Stimulated activated naive CD8-positive, alpha-beta T cell treated with anti-CD3 and anti-CD28 coated beads, Interleukin-15, amount 100 ng/mL, for 72 hours (primary cell): ENCODE data around the gene OR4K15.
"Not testable (repeated sequence)": the region's sequence is repeated elsewhere in the genome, so short reads cannot be mapped to it uniquely, and the experiment has no call there.

Source experiments
- ATAC-seq: fragments of 150-1000 bp; cut with Tn5 transposase; 2 replicates; pipeline ENCODE4 v1.10.0; 2021; ENCODE audit warnings: mild to moderate bottlenecking, moderate library complexity
- DNase-seq, 2 donors: peaks; one replicate each; pipeline ENCODE4 v3.0.0; 2021 to 2022
- H3K27ac Mint-ChIP-seq, 2 donors: one replicate each; pipeline ENCODE4 v1.8.0; 2022; ENCODE audit warnings: mild to moderate bottlenecking in 2 of 2, mixed read lengths in 2 of 2, moderate library complexity in 2 of 2
- H3K27me3 Mint-ChIP-seq: one replicate; pipeline ENCODE4 v1.8.0; 2022; ENCODE audit warnings: mixed read lengths
- H3K4me1 Mint-ChIP-seq: one replicate; pipeline ENCODE4 v1.8.0; 2022; ENCODE audit warnings: mild to moderate bottlenecking, mixed read lengths
- H3K4me3 Mint-ChIP-seq, 2 donors: one replicate each; pipeline ENCODE4 v1.8.0; 2022; ENCODE audit warnings: mild to moderate bottlenecking in 2 of 2, mixed read lengths in 2 of 2, moderate library complexity in 1 of 2
- H3K9me3 Mint-ChIP-seq, 2 donors: one replicate each; pipeline ENCODE4 v1.8.0; 2022; ENCODE audit warnings: mixed read lengths in 2 of 2

OR4K15 gene

GRCh38 chr14:19975291-19975690 lies at the start of gene OR4K15:
TSS of gene OR4K15 (plus strand) at chr14:19975591. CDS start at chr14:19975591, 0 bp downstream.
- Mint-ChIP-seq H3K27me3 (no peaks in the 10 kb centered on the region), H3K4me1 (peaks cover 21% of the 10 kb centered on the region), H3K4me3 (peak within 1 kb of the TSS in 1 of 2 donors; percentile 17), H3K27ac (peak within 1 kb of the TSS; percentile 50 to 79), H3K9me3 (peaks cover 7 to 15% of the 10 kb centered on the region in 2 donors)
- ATAC-seq: no peak
- no peak for DNase-seq

- Mint-ChIP-seq H3K27ac (no peak within 1 kb of the TSS), H3K27me3 (no peaks in the 10 kb centered on the region), H3K4me3 (no peak within 1 kb of the TSS), H3K4me1 (no peaks in the 10 kb centered on the region), H3K9me3 (no peaks in the 10 kb centered on the region)
- DNase-seq (no peak), ATAC-seq (no peak)
Measured at GRCh38 chr14:19930617-19931016, 44.8 kb upstream of the OR4K15 start, which contains the start of gene OR4K1. TSS of gene OR4K1 (plus strand) at chr14:19930917. CDS start at chr14:19935667, 4,750 bp downstream.

GRCh38 chr14:19941668-19942067 lies 33.7 kb upstream of the OR4K15 start:
- DNase-seq: no peak
- Mint-ChIP-seq H3K9me3 (peaks cover 0 to 3% of the 10 kb centered on the region in 2 donors), H3K4me1 (no peaks in the 10 kb centered on the region), H3K27ac (no peak overlapping the region), H3K4me3 (no peak overlapping the region), H3K27me3 (no peaks in the 10 kb centered on the region)
- ATAC-seq: peak; percentile 28

- Mint-ChIP-seq H3K4me3 (no peak overlapping the region), H3K27ac (no peak overlapping the region), H3K4me1 (no peaks in the 10 kb centered on the region), H3K9me3 (peaks cover 0 to 7% of the 10 kb centered on the region in 2 donors), H3K27me3 (no peaks in the 10 kb centered on the region)
- ATAC-seq: no peak
- no peak for DNase-seq
Measured at GRCh38 chr14:19947413-19948090, 27.8 kb upstream of the OR4K15 start.

GRCh38 chr14:19949218-19949617 lies 26.2 kb upstream of the OR4K15 start:
- ATAC-seq: no peak
- Mint-ChIP-seq H3K4me1 (no peaks in the 10 kb centered on the region), H3K27me3 (no peaks in the 10 kb centered on the region), H3K4me3 (no peak overlapping the region), H3K27ac (no peak overlapping the region), H3K9me3 (peaks cover 0 to 7% of the 10 kb centered on the region in 2 donors)
- no peak for DNase-seq

GRCh38 chr14:19969735-19970134 lies 5.7 kb upstream of the OR4K15 start:
- not testable (repeated sequence) for DNase-seq, H3K4me3 Mint-ChIP-seq, H3K27ac Mint-ChIP-seq, H3K9me3 Mint-ChIP-seq, H3K27me3 Mint-ChIP-seq
- peak; percentile 50 for ATAC-seq
- H3K4me1 Mint-ChIP-seq: peaks cover 15% of the 10 kb centered on the region

GRCh38 chr14:19974844-19975243 lies 547 bp upstream of the OR4K15 start:
- peak overlapping the region in 1 of 2 donors; percentile 17 for H3K4me3 Mint-ChIP-seq
- no peaks in the 10 kb centered on the region for H3K27me3 Mint-ChIP-seq
- peaks cover 7 to 13% of the 10 kb centered on the region in 2 donors for H3K9me3 Mint-ChIP-seq
- ATAC-seq (peak; percentile 91), DNase-seq (no peak)
- peak overlapping the region; percentile 50 to 79 for H3K27ac Mint-ChIP-seq
- H3K4me1 Mint-ChIP-seq: peaks cover 21% of the 10 kb centered on the region

GRCh38 chr14:19993438-19993837 lies 18.0 kb downstream of the OR4K15 start:
- Mint-ChIP-seq H3K27me3 (no peaks in the 10 kb centered on the region), H3K4me1 (no peaks in the 10 kb centered on the region), H3K9me3 (peaks cover 18 to 31% of the 10 kb centered on the region in 2 donors), H3K4me3 (no peak overlapping the region), H3K27ac (no peak overlapping the region)
- no peak for ATAC-seq
- no peak for DNase-seq

- no peaks in the 10 kb centered on the region for H3K27me3 Mint-ChIP-seq
- ATAC-seq (no peak), DNase-seq (no peak)
- no peak within 1 kb of the TSS for H3K27ac Mint-ChIP-seq
- H3K9me3 Mint-ChIP-seq: no peaks in the 10 kb centered on the region
- H3K4me3 Mint-ChIP-seq: no peak within 1 kb of the TSS
- H3K4me1 Mint-ChIP-seq: no peaks in the 10 kb centered on the region
Measured at GRCh38 chr14:20001863-20002262, 26.5 kb downstream of the OR4K15 start, which contains the start of gene OR4Q2. TSS of gene OR4Q2 (plus strand) at chr14:20002163.

- H3K4me1 Mint-ChIP-seq: no peaks in the 10 kb centered on the region
- no peaks in the 10 kb centered on the region for H3K27me3 Mint-ChIP-seq
- no peak for DNase-seq
- no peak overlapping the region for H3K27ac Mint-ChIP-seq
- H3K9me3 Mint-ChIP-seq: peaks cover 0 to 4% of the 10 kb centered on the region in 2 donors
- no peak for ATAC-seq
- no peak overlapping the region for H3K4me3 Mint-ChIP-seq
Measured at GRCh38 chr14:20002319-20002718, 26.9 kb downstream of the OR4K15 start.

- Mint-ChIP-seq H3K4me3 (no peak overlapping the region), H3K27ac (no peak overlapping the region), H3K9me3 (peaks cover 13 to 20% of the 10 kb centered on the region in 2 donors), H3K27me3 (no peaks in the 10 kb centered on the region), H3K4me1 (no peaks in the 10 kb centered on the region)
- DNase-seq: no peak
- ATAC-seq: no peak
Measured at GRCh38 chr14:20008156-20008555, 32.8 kb downstream of the OR4K15 start.

GRCh38 chr14:20019257-20019865 lies 44.0 kb downstream of the OR4K15 start, which contains the start of gene OR4K14:
TSS of gene OR4K14 (minus strand) at chr14:20019307. CDS start at chr14:20015193, 4,114 bp downstream.
- no peak within 1 kb of the TSS for H3K27ac Mint-ChIP-seq
- DNase-seq: no peak

More at GRCh38 chr14:20019257-20019865, 44.0 kb downstream of the OR4K15 start, which contains the start of gene OR4K14:
- no peak for ATAC-seq
- Mint-ChIP-seq H3K27me3 (no peaks in the 10 kb centered on the region), H3K9me3 (peaks cover 3 to 5% of the 10 kb centered on the region in 2 donors), H3K4me3 (no peak within 1 kb of the TSS), H3K4me1 (no peaks in the 10 kb centered on the region)
